ENCODE data around the gene PDGFB. TPM values are rescaled to one million over a fixed set of nuclear protein-coding genes. Genes with fewer than 3 reads are reported as not detected.
A peak's percentile ranks its signal among the peaks of the same experiment; 100 is the strongest.

PDGFB gene
- total RNA-seq, 1 experiment from 2014 or later = 0.05 TPM

DNA sequence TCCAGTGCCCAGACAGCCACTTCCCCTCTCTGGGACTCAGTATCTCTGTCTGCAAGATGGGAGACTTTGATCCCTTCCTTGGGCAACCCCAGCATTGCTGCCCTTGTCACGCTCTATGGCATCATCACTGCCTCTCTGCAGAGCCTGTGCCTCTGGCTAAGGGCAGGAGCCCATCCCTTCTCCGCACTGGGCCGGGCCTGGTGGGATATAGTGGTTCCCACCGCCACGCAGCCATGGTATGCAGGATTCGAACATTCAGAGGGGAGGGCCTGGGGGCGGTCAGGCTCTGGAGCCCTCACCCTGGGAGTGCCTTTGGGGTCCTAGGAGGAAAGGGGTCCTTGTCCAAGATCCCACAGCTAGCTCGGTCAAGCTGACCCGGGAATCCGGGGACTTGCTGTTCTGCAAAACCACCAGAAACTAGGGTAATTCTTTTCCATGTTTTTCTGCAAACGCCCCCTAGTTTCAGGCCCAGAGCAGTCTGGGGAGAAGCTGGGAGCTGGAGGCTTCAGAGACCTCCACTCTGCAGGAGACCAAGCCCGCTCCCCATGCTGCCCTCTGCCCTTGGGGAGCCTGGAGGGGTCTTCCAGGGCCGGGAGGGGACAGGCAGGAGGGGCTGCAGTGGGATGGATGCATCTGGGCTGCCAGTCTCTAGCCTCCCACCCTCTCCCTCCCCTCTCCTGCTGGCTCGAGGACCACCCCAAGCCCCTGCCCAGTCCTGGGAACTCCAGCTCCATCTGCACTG lies 67.9 kb downstream of the PDGFB start:
- no peak for DNase-seq (ENCODE audit: low read depth, low spot score)
- in situ Hi-C loops (cut with HindIII; ENCODE audit: low pct_unique_long_range_greater_than_20kb, low sequenced_read_pairs) = no loop called here

DNA sequence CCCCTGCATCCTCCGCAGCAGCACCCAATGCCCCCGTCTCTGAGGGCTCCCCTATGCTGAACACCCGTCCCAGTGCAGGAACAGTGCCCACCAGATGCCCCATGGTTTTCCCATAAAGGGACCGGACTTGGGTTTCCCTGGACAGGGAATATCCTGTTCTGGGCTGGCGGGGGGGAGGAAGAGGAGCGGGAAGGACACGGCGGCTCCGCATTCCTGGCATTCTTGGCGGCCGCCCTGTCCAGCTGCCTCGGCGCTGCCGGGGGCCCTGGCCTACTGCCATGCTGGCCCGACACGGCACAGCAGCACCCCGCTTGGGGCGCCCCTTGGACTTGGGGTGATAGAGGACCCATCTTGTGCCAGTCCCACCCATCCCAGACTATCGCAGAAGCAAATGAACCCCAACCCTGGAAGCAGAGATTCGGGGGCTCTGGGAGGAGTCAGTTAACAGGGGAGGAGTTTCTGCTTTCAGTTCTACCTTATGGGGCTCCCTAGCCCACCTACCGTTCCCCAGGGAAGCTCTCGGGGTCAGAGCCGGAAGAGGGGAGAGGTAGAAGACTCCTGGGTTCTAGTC lies 68.6 kb downstream of the PDGFB start:
- in situ Hi-C loops (cut with HindIII; ENCODE audit: low pct_unique_long_range_greater_than_20kb, low sequenced_read_pairs) = no loop called here
- peak; percentile 22 for DNase-seq (ENCODE audit: low read depth, low spot score)

DNA sequence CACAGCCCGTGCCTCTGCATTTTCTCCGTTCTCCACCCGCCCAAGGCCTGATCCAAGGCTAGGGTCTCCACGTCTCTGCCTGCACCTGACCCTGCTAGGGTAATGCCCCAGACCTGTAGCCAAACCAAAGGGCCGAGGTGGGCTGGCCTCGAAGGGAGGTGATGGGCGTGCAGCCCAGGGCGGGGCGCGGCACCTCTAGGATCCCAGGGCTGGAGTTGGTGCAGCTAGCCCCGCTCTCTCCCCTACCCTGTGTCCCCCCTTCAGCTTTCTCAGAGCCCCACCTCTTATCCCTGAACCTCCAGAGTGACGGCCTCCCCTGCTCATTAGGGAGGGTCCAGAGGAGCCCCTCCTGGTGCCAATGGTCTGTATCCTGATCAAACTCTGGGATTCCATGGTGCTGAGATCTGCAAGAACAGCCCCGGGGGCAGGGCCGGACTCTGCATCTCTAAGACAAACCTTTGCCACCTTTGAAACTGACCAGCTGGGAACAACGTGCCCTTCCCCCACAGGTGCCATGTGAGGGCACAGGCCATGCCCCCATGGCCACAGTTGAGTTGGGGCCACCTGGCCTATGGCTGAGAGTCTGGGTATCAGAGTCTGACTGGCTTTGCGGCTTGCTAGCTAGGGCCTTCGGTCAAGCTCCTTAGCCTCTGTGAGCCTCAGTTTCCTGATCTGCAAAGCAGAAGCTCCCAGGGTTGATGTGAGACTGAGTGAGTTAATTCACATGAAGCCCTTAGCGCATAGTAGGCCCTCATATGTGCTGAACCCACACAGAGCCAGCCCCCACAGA lies 69.2 kb downstream of the PDGFB start:
- no peak for DNase-seq (ENCODE audit: low read depth, low spot score)
- in situ Hi-C loops (cut with HindIII; ENCODE audit: low pct_unique_long_range_greater_than_20kb, low sequenced_read_pairs) = no loop called here

DNA sequence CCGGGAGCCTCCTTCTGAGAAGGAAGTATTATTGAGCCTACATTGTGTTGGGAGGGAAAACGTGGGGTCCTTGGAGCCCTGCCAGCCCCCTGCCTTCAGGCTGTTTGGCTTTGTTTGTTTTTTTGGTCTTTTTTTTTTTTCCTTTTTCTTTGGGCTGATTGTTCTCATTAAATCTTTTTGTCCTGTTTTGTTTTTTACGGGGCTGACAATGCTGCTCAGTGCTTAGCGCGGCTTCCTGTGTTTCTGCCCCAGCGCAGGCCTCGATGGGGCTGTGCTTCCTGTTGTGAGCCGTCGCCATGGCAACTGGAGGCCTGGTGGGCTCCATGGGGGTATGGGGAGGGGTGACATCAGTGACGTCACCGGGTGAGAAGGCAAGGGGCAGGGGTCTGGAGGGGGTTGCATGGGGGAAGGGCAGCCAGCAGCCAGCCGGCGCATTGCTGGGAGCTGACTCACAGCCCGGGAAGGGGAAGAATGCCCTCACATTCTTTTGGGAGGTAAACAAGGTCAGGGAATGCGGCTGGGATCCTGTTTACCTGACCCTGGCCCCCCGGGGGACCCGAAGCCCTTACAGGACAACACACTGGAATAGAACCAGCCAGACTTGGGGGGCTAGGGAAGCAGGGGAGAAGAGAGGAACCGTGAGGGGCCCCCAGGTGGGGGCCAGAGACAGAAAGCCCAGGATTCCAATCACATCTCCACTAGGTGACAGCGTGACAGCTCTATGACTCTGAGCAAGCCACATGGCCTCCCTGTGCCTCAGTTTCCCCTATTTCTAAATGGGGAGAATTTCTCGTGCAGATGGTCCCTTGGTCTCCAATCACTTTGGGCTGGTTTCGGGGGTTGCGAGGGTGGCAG lies 70.1 kb downstream of the PDGFB start:
- in situ Hi-C loops (cut with HindIII; ENCODE audit: low pct_unique_long_range_greater_than_20kb, low sequenced_read_pairs) = no loop called here
- DNase-seq (ENCODE audit: low read depth, low spot score) = peak; percentile 45

GRCh38 chr22:39173787-39174497 lies 70.8 kb downstream of the PDGFB start:
- DNase-seq (ENCODE audit: low read depth, low spot score) = no peak
- in situ Hi-C loops (cut with HindIII; ENCODE audit: low pct_unique_long_range_greater_than_20kb, low sequenced_read_pairs) = no loop called here

Other genes with a start within 250 kb of the PDGFB start
- 5.5 and 7.2 TPM in 2 replicates for gene APOBEC3C, start 230.7 kb downstream of the PDGFB start, total RNA-seq (2014; rRNA removed; shearing (Covaris generic))
- 2.0 and 3.0 TPM in 2 replicates for gene APOBEC3D, start 223.9 kb downstream of the PDGFB start, total RNA-seq (2014; rRNA removed; shearing (Covaris generic))
- gene APOBEC3F, start 204.1 kb downstream of the PDGFB start, total RNA-seq (2014; rRNA removed; shearing (Covaris generic)) = 2.2 and 4.1 TPM in 2 replicates
- gene APOBEC3G, start 167.7 kb downstream of the PDGFB start, total RNA-seq (2014; rRNA removed; shearing (Covaris generic)) = 9.8 and 14.0 TPM in 2 replicates
- gene APOBEC3H, start 147.7 kb downstream of the PDGFB start, total RNA-seq (2014; rRNA removed; shearing (Covaris generic)) = 1.1 TPM in 1 of 2 replicates, not detected in the other
- gene CBX7, start 92.3 kb downstream of the PDGFB start, total RNA-seq (2014; rRNA removed; shearing (Covaris generic)) = 2.7 and 4.7 TPM in 2 replicates
- gene RPL3, start 74.6 kb upstream of the PDGFB start, total RNA-seq (2014; rRNA removed; shearing (Covaris generic)) = 3,161 and 3,465 TPM in 2 replicates
- 29.6 and 30.1 TPM in 2 replicates for gene SYNGR1, start 105.0 kb upstream of the PDGFB start, total RNA-seq (2014; rRNA removed; shearing (Covaris generic))
- 14.5 and 16.6 TPM in 2 replicates for gene TAB1, start 154.8 kb upstream of the PDGFB start, total RNA-seq (2014; rRNA removed; shearing (Covaris generic))
- 0.90 and 0.98 TPM in 2 replicates for gene MGAT3, start 212.0 kb upstream of the PDGFB start, total RNA-seq (2014; rRNA removed; shearing (Covaris generic))

Data from SK-MEL-5 (cell line).